PC-9 (cell line): Measurements from ENCODE around the gene B4GALT6.

ENCODE experiments used
- CTCF ChIP-seq: fragments of 200-600 bp; sonication (generic); conservative IDR thresholded peaks from 2 replicates; pipeline ENCODE4 v1.6.1; 2017; ENCODE audit warnings: mixed run types, antibody characterized with exemption, mild to moderate bottlenecking, moderate library complexity
- EZH2 ChIP-seq: fragments of 200-600 bp; sonication (generic); IDR thresholded peaks from 2 replicates; pipeline ENCODE4 v1.8.0; 2017; ENCODE audit warnings: antibody characterized with exemption, low read depth

- no peak for TF ChIP-seq CTCF
- TF ChIP-seq EZH2 = no peak
Measured at GRCh38 chr18:31611511-31611910, 72.9 kb downstream of the B4GALT6 start.
